ENCODE data around the gene CDH23.

Gene CDH23

DNA sequence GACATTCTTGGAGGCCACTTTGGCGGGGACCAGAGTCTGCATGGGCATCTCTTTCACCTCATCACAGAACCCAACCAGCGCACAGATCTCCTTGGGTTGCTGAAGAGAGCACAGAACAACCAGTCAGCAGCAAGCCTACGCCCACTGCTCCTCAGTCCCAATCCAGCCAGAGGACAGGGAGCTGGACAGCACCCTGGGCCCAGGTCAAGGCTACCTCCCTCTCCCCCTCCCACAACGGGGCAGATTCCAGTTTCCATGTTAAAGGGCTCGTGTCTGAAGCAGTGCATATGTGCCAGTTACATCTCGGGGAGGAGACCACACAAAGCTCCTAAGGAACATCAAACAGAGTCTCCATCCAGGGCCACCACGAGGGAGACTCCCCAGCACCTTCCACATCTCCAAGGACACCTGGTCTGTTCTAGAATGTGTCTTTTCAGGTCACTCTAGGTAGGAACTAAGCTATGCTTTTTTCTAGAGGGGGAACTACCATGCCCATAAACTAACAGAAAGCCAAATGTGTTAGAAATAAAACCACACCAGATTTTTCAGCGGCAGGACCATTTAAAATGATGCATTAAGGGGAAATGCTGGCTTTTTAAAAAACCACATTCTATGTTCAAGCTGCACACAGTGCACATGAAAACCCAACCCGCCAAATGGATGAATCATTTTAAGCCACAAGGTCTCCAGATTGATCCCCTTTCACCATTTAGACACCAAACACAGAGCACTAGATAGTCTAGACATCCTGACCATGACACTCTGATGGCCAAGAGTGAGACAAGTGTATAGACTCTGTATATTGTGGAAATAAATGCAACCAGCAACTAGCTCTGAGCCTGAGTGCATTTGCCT is 425.4 kb downstream of the CDH23 start:
- no peaks in the 10 kb centered on the region for H3K9me3 Mint-ChIP-seq
- intact Hi-C loops (cut with micrococcal nuclease), result no loop called here
- H3K4me3 Mint-ChIP-seq, result no peak overlapping the region
- H3K4me1 Mint-ChIP-seq (ENCODE audit: low read depth), result peaks cover 96% of the 10 kb centered on the region
- peaks cover 100% of the 10 kb centered on the region for H3K36me3 Mint-ChIP-seq (ENCODE audit: low read depth)
- H3K27ac Mint-ChIP-seq, result peak overlapping the region; percentile 51
- no peaks in the 10 kb centered on the region for H3K27me3 Mint-ChIP-seq

DNA sequence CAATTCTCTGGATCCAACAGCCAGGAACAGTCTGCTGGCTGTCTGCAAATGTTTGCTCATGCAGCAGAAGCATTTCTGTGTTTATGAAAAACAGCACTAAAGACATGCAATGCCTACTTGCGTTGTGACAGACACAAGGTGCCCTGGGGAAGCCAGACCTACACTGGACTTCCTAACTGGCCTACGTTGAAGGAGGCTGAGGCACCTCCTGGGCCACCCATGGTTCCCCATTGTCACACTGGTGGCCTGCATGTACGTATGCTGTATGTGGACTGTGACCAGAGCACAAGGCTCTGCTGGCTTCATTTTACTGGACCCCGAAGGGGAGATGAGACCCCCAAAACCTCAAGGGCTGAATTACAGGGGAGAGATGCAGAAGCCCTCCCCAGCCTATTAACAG is 426.6 kb downstream of the CDH23 start:
- Mint-ChIP-seq H3K4me3 (no peak overlapping the region), H3K27me3 (no peaks in the 10 kb centered on the region), H3K36me3 (ENCODE audit: low read depth) (peaks cover 100% of the 10 kb centered on the region), H3K9me3 (no peaks in the 10 kb centered on the region), H3K27ac (no peak overlapping the region), H3K4me1 (ENCODE audit: low read depth) (peaks cover 89% of the 10 kb centered on the region)
- intact Hi-C loops (cut with micrococcal nuclease), result no loop called here

DNA sequence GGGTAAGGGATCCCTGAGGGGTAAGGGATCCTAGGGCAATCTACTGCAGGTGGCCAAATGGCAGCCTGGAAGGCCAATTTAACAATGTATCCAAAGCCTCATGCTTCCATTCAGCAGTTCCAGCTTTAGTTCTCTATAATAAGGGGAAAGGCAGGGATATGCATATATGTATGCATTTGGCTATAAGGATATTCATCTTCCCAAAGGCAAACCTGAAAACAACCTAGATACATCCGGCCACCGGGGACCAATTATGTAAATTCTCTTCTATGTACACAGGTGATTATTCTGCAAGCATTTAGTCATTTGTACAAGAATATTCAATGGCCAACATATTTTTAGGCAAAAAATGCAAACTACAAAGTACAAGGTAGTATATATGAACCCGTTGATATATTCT is 427.6 kb downstream of the CDH23 start:
- intact Hi-C loops (cut with micrococcal nuclease), result no loop called here
- H3K36me3 Mint-ChIP-seq (ENCODE audit: low read depth), result peaks cover 100% of the 10 kb centered on the region
- no peaks in the 10 kb centered on the region for H3K27me3 Mint-ChIP-seq
- H3K27ac Mint-ChIP-seq, result no peak overlapping the region
- peaks cover 88% of the 10 kb centered on the region for H3K4me1 Mint-ChIP-seq (ENCODE audit: low read depth)
- no peak overlapping the region for H3K4me3 Mint-ChIP-seq
- no peaks in the 10 kb centered on the region for H3K9me3 Mint-ChIP-seq

DNA sequence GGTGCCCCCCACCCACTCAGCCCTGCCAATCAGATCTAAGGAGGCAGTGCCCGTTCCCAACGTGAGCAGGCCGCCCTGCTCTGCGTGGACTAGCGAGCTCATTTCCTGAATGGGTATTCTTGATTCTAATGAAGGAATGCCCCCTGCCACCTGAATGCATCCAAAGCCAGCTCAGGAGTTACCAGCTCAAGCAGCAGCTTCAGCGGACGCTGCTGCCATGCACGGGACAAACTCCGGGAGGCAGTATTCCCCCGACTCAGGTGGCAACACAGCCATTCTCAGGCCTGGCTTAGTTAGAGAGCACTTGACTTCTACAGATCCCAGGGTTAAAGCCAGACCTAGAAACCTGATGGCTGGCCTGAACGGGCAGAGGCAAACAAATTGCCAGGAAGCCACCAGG is 428.5 kb downstream of the CDH23 start:
- no peak overlapping the region for H3K4me3 Mint-ChIP-seq
- H3K27ac Mint-ChIP-seq, result no peak overlapping the region
- H3K9me3 Mint-ChIP-seq, result peaks cover 6% of the 10 kb centered on the region
- intact Hi-C loops (cut with micrococcal nuclease), result no loop called here
- peaks cover 86% of the 10 kb centered on the region for H3K4me1 Mint-ChIP-seq (ENCODE audit: low read depth)
- peaks cover 100% of the 10 kb centered on the region for H3K36me3 Mint-ChIP-seq (ENCODE audit: low read depth)
- no peaks in the 10 kb centered on the region for H3K27me3 Mint-ChIP-seq

- H3K36me3 Mint-ChIP-seq (ENCODE audit: low read depth), result peaks cover 100% of the 10 kb centered on the region
These were observed 431.1 kb downstream of the CDH23 start for GRCh38 chr10:71827852-71828251.

GRCh38 chr10:71828702-71829101 is 432.0 kb downstream of the CDH23 start:
- Mint-ChIP-seq H3K4me1 (ENCODE audit: low read depth) (peaks cover 84% of the 10 kb centered on the region), H3K9me3 (peaks cover 10% of the 10 kb centered on the region), H3K4me3 (no peak overlapping the region), H3K27ac (peak overlapping the region; percentile 71), H3K27me3 (no peaks in the 10 kb centered on the region), H3K36me3 (ENCODE audit: low read depth) (peaks cover 100% of the 10 kb centered on the region)
- intact Hi-C loops (cut with micrococcal nuclease), result no loop called here

More at GRCh38 chr10:71827852-71828251, 431.1 kb downstream of the CDH23 start:
- H3K27me3 Mint-ChIP-seq, result no peaks in the 10 kb centered on the region
- intact Hi-C loops (cut with micrococcal nuclease), result no loop called here
- peaks cover 10% of the 10 kb centered on the region for H3K9me3 Mint-ChIP-seq
- no peak overlapping the region for H3K4me3 Mint-ChIP-seq
- peak overlapping the region; percentile 71 for H3K27ac Mint-ChIP-seq
- H3K4me1 Mint-ChIP-seq (ENCODE audit: low read depth), result peaks cover 84% of the 10 kb centered on the region

- intact Hi-C loops (cut with micrococcal nuclease), result no loop called here
- H3K9me3 Mint-ChIP-seq, result peaks cover 10% of the 10 kb centered on the region
- H3K27ac Mint-ChIP-seq, result peak overlapping the region; percentile 71
- no peak overlapping the region for H3K4me3 Mint-ChIP-seq
- H3K36me3 Mint-ChIP-seq (ENCODE audit: low read depth), result peaks cover 100% of the 10 kb centered on the region
- H3K27me3 Mint-ChIP-seq, result no peaks in the 10 kb centered on the region
- H3K4me1 Mint-ChIP-seq (ENCODE audit: low read depth), result peaks cover 84% of the 10 kb centered on the region
These were observed 432.5 kb downstream of the CDH23 start for GRCh38 chr10:71829171-71829570.

DNA sequence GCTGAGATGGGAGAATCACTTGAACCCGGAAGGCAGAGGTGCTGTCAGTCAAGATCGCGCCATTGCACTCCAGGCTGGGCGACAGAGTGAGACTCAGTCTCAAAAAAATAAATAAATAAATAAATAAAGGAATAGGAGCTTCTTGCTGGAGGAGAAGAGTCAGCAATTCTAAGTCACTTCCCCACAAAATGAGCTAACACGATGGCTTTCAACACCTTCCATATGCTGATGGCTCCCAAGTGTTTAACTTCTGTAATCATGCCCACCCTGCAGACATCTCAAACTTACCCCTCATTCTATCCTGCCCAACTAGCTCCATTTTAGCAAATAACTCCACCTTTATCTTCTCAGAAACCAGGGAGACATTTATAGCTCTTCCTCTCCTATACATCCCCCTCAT is 433.2 kb downstream of the CDH23 start:
- intact Hi-C loops (cut with micrococcal nuclease), result no loop called here
- no peak overlapping the region for H3K4me3 Mint-ChIP-seq
- peaks cover 86% of the 10 kb centered on the region for H3K4me1 Mint-ChIP-seq (ENCODE audit: low read depth)
- H3K27ac Mint-ChIP-seq, result peak overlapping the region; percentile 29
- peaks cover 10% of the 10 kb centered on the region for H3K9me3 Mint-ChIP-seq
- no peaks in the 10 kb centered on the region for H3K27me3 Mint-ChIP-seq
- peaks cover 100% of the 10 kb centered on the region for H3K36me3 Mint-ChIP-seq (ENCODE audit: low read depth)

DNA sequence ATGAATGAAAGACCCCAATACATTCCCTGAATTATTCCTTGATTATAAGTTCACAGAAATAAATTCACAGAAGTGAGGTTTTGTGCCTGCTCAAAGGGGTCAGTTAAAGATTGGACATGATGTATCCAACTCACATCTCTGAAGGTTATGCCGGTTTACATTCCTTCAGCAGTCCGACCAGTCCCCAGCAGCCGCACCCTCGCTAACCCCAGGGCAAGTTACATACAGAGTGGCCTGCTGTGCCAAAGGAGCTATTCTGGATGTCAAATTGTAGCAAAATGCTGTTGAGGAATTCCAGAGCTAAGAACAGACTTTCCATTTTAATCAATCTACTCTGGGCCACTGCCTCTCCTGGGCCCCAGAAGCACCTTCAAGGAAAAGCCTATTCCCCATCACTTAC is 434.0 kb downstream of the CDH23 start:
- intact Hi-C loops (cut with micrococcal nuclease), result no loop called here
- Mint-ChIP-seq H3K27ac (peak overlapping the region; percentile 29), H3K27me3 (no peaks in the 10 kb centered on the region), H3K4me3 (no peak overlapping the region), H3K36me3 (ENCODE audit: low read depth) (peaks cover 99% of the 10 kb centered on the region), H3K4me1 (ENCODE audit: low read depth) (peaks cover 84% of the 10 kb centered on the region), H3K9me3 (peaks cover 10% of the 10 kb centered on the region)

DNA sequence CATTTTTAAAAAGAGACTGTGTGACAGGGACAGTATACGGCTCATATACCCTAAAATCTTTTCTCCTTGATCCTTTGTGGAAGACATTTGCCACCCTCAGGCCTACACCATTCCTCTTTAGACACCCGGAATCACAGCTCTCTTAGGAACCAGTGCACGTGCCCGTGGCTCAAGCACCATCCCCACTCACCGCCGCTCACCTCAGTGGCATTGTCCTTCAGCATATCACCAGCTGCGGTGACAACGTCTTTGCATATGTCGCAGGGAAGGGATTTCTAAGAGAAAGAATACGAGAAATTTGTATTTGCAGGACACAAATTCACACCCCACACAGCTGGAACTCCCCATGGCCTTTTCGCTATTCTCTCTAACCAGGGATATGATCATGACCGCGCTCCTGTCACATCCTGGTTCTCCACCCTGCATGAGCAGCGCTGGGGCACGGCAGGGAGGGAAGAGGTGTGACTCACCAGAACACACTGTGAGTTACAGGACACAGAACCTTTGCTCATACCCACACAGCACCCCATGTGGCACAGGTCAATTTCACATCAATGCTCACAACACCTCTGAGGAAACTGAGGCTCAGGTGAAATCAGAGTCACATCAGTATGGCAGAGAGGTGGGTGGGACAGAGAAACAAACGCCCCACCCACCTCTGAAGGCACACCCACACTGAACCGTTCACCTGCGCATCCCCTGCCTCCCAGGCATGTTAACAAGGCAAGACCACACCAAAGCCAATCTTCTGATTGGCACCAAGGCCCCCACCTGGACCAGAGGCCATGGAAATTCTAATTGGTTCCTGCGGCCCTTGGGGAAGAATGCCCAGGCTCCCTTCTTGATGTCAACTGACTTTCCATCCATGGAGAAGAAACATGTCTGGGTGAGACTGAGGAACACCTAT is 435.2 kb downstream of the CDH23 start:
- H3K27ac Mint-ChIP-seq, result peak overlapping the region; percentile 71
- no peaks in the 10 kb centered on the region for H3K27me3 Mint-ChIP-seq
- peaks cover 99% of the 10 kb centered on the region for H3K36me3 Mint-ChIP-seq (ENCODE audit: low read depth)
- intact Hi-C loops (cut with micrococcal nuclease), result no loop called here
- no peak overlapping the region for H3K4me3 Mint-ChIP-seq
- H3K9me3 Mint-ChIP-seq, result peaks cover 10% of the 10 kb centered on the region
- peaks cover 84% of the 10 kb centered on the region for H3K4me1 Mint-ChIP-seq (ENCODE audit: low read depth)

- no peaks in the 10 kb centered on the region for H3K27me3 Mint-ChIP-seq
- peaks cover 90% of the 10 kb centered on the region for H3K4me1 Mint-ChIP-seq (ENCODE audit: low read depth)
- peak overlapping the region; percentile 71 for H3K27ac Mint-ChIP-seq
- peak overlapping the region; percentile 44 for H3K4me3 Mint-ChIP-seq
- intact Hi-C loops (cut with micrococcal nuclease), result no loop called here
- H3K36me3 Mint-ChIP-seq (ENCODE audit: low read depth), result peaks cover 99% of the 10 kb centered on the region
- H3K9me3 Mint-ChIP-seq, result peaks cover 10% of the 10 kb centered on the region
These were observed 436.2 kb downstream of the CDH23 start for GRCh38 chr10:71832967-71833366.

DNA sequence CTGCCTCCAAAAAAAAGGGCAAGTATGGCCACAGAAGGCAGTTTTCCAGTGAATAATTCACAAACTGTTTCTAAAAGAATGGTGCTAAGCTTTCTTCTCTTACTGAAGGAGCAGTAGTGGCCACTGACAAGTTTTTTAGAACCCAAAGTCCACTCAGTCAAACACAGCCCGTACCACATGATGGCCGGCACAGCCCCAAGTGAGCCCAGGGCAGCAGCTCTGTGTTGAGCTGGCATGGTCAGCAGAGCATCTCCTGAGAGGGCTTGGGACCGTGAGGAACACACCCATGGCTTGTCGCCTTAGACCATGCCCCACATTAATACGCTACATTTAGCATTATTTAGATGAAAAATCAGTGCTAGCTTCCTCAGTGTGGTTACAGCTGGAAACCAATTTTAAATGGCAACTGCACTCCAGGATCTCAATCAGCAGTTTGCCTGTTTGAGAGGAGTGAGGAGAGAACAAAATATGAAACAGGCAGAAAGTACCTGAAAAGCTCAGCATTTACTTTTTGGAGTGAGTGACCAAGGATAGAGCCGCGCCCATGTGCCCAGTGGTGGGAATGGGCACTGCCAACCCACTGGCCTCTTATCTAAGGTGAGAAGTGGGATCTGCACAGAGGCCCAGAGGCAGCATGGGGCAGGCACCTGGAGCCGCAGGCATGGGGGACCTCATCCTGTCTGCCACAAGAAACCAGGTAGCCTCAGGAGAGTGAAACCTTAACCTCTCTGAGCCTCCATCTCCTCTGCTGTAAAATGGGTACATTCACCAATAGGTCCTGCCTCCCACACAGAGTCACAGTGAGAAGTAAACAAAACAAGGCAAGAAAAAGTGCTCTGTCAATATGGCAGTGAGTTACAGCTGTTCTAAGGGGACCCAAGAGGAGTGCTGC is 437.0 kb downstream of the CDH23 start:
- H3K4me3 Mint-ChIP-seq, result no peak overlapping the region
- peak overlapping the region; percentile 71 for H3K27ac Mint-ChIP-seq
- peaks cover 94% of the 10 kb centered on the region for H3K4me1 Mint-ChIP-seq (ENCODE audit: low read depth)
- H3K27me3 Mint-ChIP-seq, result no peaks in the 10 kb centered on the region
- H3K36me3 Mint-ChIP-seq (ENCODE audit: low read depth), result peaks cover 99% of the 10 kb centered on the region
- intact Hi-C loops (cut with micrococcal nuclease), result no loop called here
- peaks cover 10% of the 10 kb centered on the region for H3K9me3 Mint-ChIP-seq

- Mint-ChIP-seq H3K27me3 (no peaks in the 10 kb centered on the region), H3K27ac (no peak overlapping the region), H3K9me3 (peaks cover 10% of the 10 kb centered on the region), H3K4me1 (ENCODE audit: low read depth) (peaks cover 94% of the 10 kb centered on the region), H3K36me3 (ENCODE audit: low read depth) (peaks cover 99% of the 10 kb centered on the region), H3K4me3 (no peak overlapping the region)
- intact Hi-C loops (cut with micrococcal nuclease), result no loop called here
These were observed 437.6 kb downstream of the CDH23 start for GRCh38 chr10:71834343-71834674.

All from dendritic cell treated with granulocyte-macrophage colony-stimulating factor and Interleukin-4, amounts not matched to agents 40 ng/mL and 50 ng/mL, for 4 days (primary cell).